A549 (cell line): ENCODE measurements around the gene SEMA3B. TPM values are rescaled to one million over a fixed set of nuclear protein-coding genes. Genes with fewer than 3 reads are reported as not detected.

Source experiments
- ATAC-seq, 2 experiments: fragments of 200-7000 bp in 1 of 2; fragments of >200 bp in 1 of 2; cut with Nextera tagmentation in 1 of 2; cut with Tn5 transposase in 1 of 2; 3 replicates each; pipeline versions ENCODE4 v1.8.0 to v1.9.1; 2018 to 2020; ENCODE audit warnings: mild to moderate bottlenecking in 1 of 2, moderate library complexity in 1 of 2
- CTCF ChIA-PET: fragments of 300-600 bp; sonication (Branson Sonifier 250); formaldehyde crosslinking; extraction: SDS; loops from one replicate; lab custom pipeline; 2021; ENCODE audit warnings: antibody characterized with exemption, inconsistent platforms; lab: Yijun Ruan, JAX
- POLR2A ChIA-PET: fragments of 350-600 bp; formaldehyde crosslinking; extraction: SDS; loops from one replicate; lab custom pipeline; 2021; ENCODE audit warnings: antibody characterized with exemption, inconsistent platforms; lab: Yijun Ruan, JAX
- DNase-seq, 2 experiments: peaks; one replicate each; pipeline versions ENCODE4 v3.0.0 to v3.0.0-alpha.2; 2011 to 2016; ENCODE audit warnings: low read depth in 1 of 2, low spot score in 1 of 2
- FAIRE-seq: peaks from 2 replicates; lab custom pipeline; 2011; peaks lifted over from hg19 to GRCh38; lab: Jason Lieb, UNC
- H3K27ac ChIP-seq, 2 experiments: fragments of >200 bp; sonication (Bioruptor Twin); formaldehyde crosslinking; 3 replicates each; pipeline ENCODE4 v1.5.1; 2016 to 2017
- H3K4me1 ChIP-seq: fragments of >200 bp; sonication (Bioruptor Twin); formaldehyde crosslinking; 3 replicates; pipeline ENCODE4 v1.6.1; 2016
- H3K4me2 ChIP-seq: fragments of >200 bp; sonication (Bioruptor Twin); formaldehyde crosslinking; 3 replicates; pipeline ENCODE4 v1.6.1; 2016
- H3K4me3 ChIP-seq: fragments of >200 bp; sonication (Bioruptor Twin); formaldehyde crosslinking; 3 replicates; pipeline ENCODE4 v1.5.1; 2016
- H3K9me3 ChIP-seq: fragments of >200 bp; sonication (Bioruptor Twin); formaldehyde crosslinking; 3 replicates; pipeline ENCODE4 v1.6.1; 2016
- CBX8 ChIP-seq: fragments of 200-600 bp; sonication (generic); IDR thresholded peaks from 2 replicates; pipeline ENCODE4 v1.6.1; 2016
- ESRRA ChIP-seq: fragments of 150-350 bp; IDR thresholded peaks from 2 replicates; pipeline ENCODE4 v1.6.1; 2014; ENCODE audit warnings: mild to moderate bottlenecking, low read length, borderline replicate concordance
- FOSL2 ChIP-seq, 2 experiments: fragments of 450-650 bp in 1 of 2; fragments of >200 bp in 1 of 2; sonication (Bioruptor Twin) in 1 of 2; formaldehyde crosslinking; IDR thresholded peaks; 2 replicates each; pipeline versions ENCODE4 v1.5.0 to v1.6.1; 2016 to 2020; ENCODE audit warnings: mild to moderate bottlenecking in 1 of 2, moderate library complexity in 1 of 2
- HDAC2 ChIP-seq: fragments of 200-600 bp; sonication (generic); IDR thresholded peaks from 2 replicates; pipeline ENCODE4 v1.6.1; 2016
- HOXB13 ChIP-seq: fragments of 250-450 bp; sonication (Bioruptor Pico); IDR thresholded peaks from 2 replicates; pipeline ENCODE4 v1.5.0; 2020; ENCODE audit warnings: low read depth, mild to moderate bottlenecking, moderate library complexity
- HOXB5 ChIP-seq: fragments of 250-450 bp; sonication (Bioruptor Pico); IDR thresholded peaks from 2 replicates; pipeline ENCODE4 v1.5.0; 2020; ENCODE audit warnings: mild to moderate bottlenecking, moderate library complexity
- JUN ChIP-seq, 2 experiments: fragments of >200 bp; sonication (Bioruptor Twin); formaldehyde crosslinking; IDR thresholded peaks; 2 replicates in 1 of 2; 3 replicates in 1 of 2; pipeline ENCODE4 v1.6.1; 2016 to 2017
- MAFK ChIP-seq: fragments of 450-650 bp; IDR thresholded peaks from 2 replicates; pipeline ENCODE4 v1.6.1; 2014; ENCODE audit not compliant: partially characterized antibody
- POLR2AphosphoS2 ChIP-seq: conservative IDR thresholded peaks from 2 replicates; pipeline ENCODE4 v1.6.1; 2012; ENCODE audit warnings: low read length, improper control_type of control experiment, inconsistent platforms
- RARB ChIP-seq: fragments of 250-450 bp; sonication (Bioruptor Pico); IDR thresholded peaks from 2 replicates; pipeline ENCODE4 v1.8.0; 2021; ENCODE audit warnings: mild to moderate bottlenecking, moderate library complexity
- RNF2 ChIP-seq: fragments of 200-600 bp; sonication (generic); IDR thresholded peaks from 2 replicates; pipeline ENCODE4 v1.6.1; 2016; ENCODE audit warnings: low read depth, mild to moderate bottlenecking, antibody characterized with exemption, moderate library complexity, borderline replicate concordance
- SMC3 ChIP-seq: fragments of >200 bp; sonication (Bioruptor Twin); formaldehyde crosslinking; IDR thresholded peaks from 3 replicates; pipeline ENCODE4 v1.6.1; 2018; ENCODE audit warnings: inconsistent platforms
- SREBF2 ChIP-seq: fragments of 450-650 bp; IDR thresholded peaks from 2 replicates; pipeline ENCODE4 v1.6.1; 2014; ENCODE audit warnings: mild to moderate bottlenecking, moderate library complexity
- TFCP2L1 ChIP-seq: fragments of 250-450 bp; sonication (Bioruptor Pico); IDR thresholded peaks from 2 replicates; pipeline ENCODE4 v1.5.0; 2021; ENCODE audit warnings: mild to moderate bottlenecking
- TP53 ChIP-seq: fragments of 250-450 bp; sonication (Bioruptor Pico); IDR thresholded peaks from 2 replicates; pipeline ENCODE4 v1.5.0; 2021; ENCODE audit warnings: mild to moderate bottlenecking, moderate library complexity
- ZC3H11A ChIP-seq: fragments of 450-650 bp; IDR thresholded peaks from 2 replicates; pipeline ENCODE4 v1.6.1; 2014; ENCODE audit warnings: antibody characterized with exemption, mild to moderate bottlenecking
- ZFP36 ChIP-seq: fragments of 450-650 bp; IDR thresholded peaks from 2 replicates; pipeline ENCODE4 v1.6.1; 2014; ENCODE audit warnings: borderline replicate concordance; ENCODE audit not compliant: partially characterized antibody
- WGBS: methylation state at CpG from one replicate; pipeline ENCODE4 v1.1.6; 2017; ENCODE audit errors: missing lambda C conversion rate; 5-methylcytosine and 5-hydroxymethylcytosine counted together
- polyA plus RNA-seq, 4 experiments: library from polyadenylated mRNA; depleted of rRNA in 3 of 4; stranded (reverse); fragments of >200 nt; fragmentation: RNase III in 1 of 4; extraction: RNeasy Plus Mini Kit Qiagen cat#74134 plus additional on column Dnase treatment in 1 of 4; gene quantifications; 2 replicates in 3 of 4; 3 replicates in 1 of 4; pipeline ENCODE4 v1.2.3, GENCODE V29; 2011 to 2017
- TF ChIP-seq, protein P1 (sequence below): fragments of 450-650 bp; IDR thresholded peaks from 2 replicates; pipeline ENCODE4 v1.6.1; 2014; ENCODE audit warnings: antibody characterized with exemption
- TF ChIP-seq, protein P2 (sequence below): fragments of 250-450 bp; sonication (Bioruptor Pico); IDR thresholded peaks from 2 replicates; pipeline ENCODE4 v1.5.0; 2020; ENCODE audit warnings: low read depth, mild to moderate bottlenecking, moderate library complexity
- TF ChIP-seq, protein P3 (sequence below): fragments of 250-450 bp; sonication (Bioruptor Pico); IDR thresholded peaks from 2 replicates; pipeline ENCODE4 v1.5.0; 2021; ENCODE audit warnings: mild to moderate bottlenecking, moderate library complexity, borderline replicate concordance
- TF ChIP-seq, protein P4 (sequence below): fragments of 200-600 bp; sonication (generic); IDR thresholded peaks from 2 replicates; pipeline ENCODE4 v1.6.1; 2016; ENCODE audit warnings: antibody characterized with exemption, mild to moderate bottlenecking, moderate library complexity

SEMA3B gene
- polyA plus RNA-seq, 2 of the 4 experiments (the other 2 are of a cell fraction): 6.5 to 7.4 TPM

DNA sequence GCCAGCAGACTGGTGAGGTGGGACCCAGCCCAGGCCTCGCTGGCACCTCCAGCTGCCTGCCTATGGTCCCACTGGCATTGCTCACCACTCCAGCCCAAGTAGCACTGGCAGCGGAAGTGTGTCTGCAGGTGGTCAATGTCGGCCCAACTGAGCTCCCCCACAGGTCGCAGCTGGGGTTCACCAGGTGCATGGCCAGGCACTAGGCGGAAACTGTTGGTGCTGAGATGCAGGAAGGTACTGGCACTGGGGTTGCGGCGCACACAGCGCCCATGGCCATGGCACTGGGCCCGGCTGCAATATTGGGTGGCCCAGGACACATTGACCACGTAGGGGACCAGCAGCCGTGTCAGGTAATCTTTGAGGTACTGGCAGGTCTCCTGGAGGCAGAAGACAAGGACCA, 49.2 kb downstream of the SEMA3B start:
- Histone ChIP-seq H3K4me1 (peaks cover 31% of the 10 kb centered on the region), H3K4me3 (no peak overlapping the region)
- POLR2A ChIA-PET: no interaction called here
- no peak for FAIRE-seq
- TF ChIP-seq RARB (no peak), ZC3H11A (no peak), CBX8 (no peak), HOXB13 (CRISPR knock-in tag) (no peak), HDAC2 (no peak), ZFP36 (no peak), RNF2 (no peak), JUN (IDR thresholded peaks at IDR 0.05) (no peak), SREBF2 (no peak), ESRRA (no peak), HOXB5 (CRISPR knock-in tag) (no peak)
- TF ChIP-seq, protein P1, sequence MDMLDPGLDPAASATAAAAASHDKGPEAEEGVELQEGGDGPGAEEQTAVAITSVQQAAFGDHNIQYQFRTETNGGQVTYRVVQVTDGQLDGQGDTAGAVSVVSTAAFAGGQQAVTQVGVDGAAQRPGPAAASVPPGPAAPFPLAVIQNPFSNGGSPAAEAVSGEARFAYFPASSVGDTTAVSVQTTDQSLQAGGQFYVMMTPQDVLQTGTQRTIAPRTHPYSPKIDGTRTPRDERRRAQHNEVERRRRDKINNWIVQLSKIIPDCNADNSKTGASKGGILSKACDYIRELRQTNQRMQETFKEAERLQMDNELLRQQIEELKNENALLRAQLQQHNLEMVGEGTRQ: no peak
- TF ChIP-seq, protein P2, sequence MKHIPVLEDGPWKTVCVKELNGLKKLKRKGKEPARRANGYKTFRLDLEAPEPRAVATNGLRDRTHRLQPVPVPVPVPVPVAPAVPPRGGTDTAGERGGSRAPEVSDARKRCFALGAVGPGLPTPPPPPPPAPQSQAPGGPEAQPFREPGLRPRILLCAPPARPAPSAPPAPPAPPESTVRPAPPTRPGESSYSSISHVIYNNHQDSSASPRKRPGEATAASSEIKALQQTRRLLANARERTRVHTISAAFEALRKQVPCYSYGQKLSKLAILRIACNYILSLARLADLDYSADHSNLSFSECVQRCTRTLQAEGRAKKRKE (CRISPR knock-in tag): no peak
- TF ChIP-seq, protein P3, sequence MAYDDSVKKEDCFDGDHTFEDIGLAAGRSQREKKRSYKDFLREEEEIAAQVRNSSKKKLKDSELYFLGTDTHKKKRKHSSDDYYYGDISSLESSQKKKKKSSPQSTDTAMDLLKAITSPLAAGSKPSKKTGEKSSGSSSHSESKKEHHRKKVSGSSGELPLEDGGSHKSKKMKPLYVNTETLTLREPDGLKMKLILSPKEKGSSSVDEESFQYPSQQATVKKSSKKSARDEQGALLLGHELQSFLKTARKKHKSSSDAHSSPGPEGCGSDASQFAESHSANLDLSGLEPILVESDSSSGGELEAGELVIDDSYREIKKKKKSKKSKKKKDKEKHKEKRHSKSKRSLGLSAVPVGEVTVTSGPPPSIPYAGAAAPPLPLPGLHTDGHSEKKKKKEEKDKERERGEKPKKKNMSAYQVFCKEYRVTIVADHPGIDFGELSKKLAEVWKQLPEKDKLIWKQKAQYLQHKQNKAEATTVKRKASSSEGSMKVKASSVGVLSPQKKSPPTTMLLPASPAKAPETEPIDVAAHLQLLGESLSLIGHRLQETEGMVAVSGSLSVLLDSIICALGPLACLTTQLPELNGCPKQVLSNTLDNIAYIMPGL (CRISPR knock-in tag): no peak
- TF ChIP-seq, all 56 proteins: peak for 0
- ATAC-seq: no peak
- no peak for DNase-seq
- 89% methylated on average over 5 of the region's 11 CpGs for WGBS
- H3K27ac ChIP-seq: no peak overlapping the region; a peak in 1 of 6 replicates
- H3K9me3 ChIP-seq: no peaks in the 10 kb centered on the region
- no peak overlapping the region; the same call in 2 of the 3 replicates for H3K4me2 ChIP-seq
- CTCF ChIA-PET: interaction anchor here (0.8 to 5.0 kb wide), 5 partner anchors 10 to 92 kb away, joined by 3 to 21 read pairs (median 5); partner anchors contain the start of genes HYAL3, IFRD2, NAA80 and TUSC2

DNA sequence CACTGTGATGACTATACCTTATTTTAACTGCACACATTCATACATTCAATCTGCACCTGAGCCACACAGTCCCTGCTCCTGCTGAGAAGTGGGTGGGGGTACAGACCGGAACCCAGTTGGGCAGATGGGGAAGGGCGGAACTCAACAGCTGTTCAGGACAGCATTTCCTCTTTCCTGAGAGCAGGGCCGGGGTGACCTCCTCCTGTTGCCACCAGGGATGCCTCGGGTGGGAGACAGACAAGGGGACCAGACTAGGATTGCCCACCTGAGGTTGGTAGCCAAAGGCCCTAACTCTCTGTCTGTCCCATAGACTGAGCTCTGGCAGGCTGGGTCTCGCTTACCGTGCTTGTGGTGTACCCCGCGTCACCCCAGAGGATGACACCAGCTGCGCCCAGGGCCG, 49.7 kb downstream of the SEMA3B start:
- CTCF ChIA-PET: interaction anchor here (0.8 to 5.0 kb wide), 5 partner anchors 9 to 92 kb away, joined by 3 to 21 read pairs (median 5); partner anchors contain the start of genes HYAL3, IFRD2, NAA80 and TUSC2
- WGBS: 97% methylated on average over 7 of the region's 10 CpGs
- Histone ChIP-seq H3K27ac (no peak overlapping the region), H3K9me3 (no peaks in the 10 kb centered on the region), H3K4me3 (no peak overlapping the region), H3K4me2 (no peak overlapping the region), H3K4me1 (peaks cover 31% of the 10 kb centered on the region)
- FAIRE-seq (no peak), DNase-seq (no peak), ATAC-seq (no peak)
- POLR2A ChIA-PET: no interaction called here
- TF ChIP-seq ZFP36 (no peak), POLR2AphosphoS2 (no peak), TP53 (CRISPR knock-in tag) (no peak), SMC3 (no peak), MAFK (no peak), CBX8 (no peak), TFCP2L1 (CRISPR knock-in tag) (no peak), FOSL2 (IDR thresholded peaks at IDR 0.05) (no peak), FOSL2 (CRISPR knock-in tag; IDR thresholded peaks at IDR 0.05) (no peak)
- TF ChIP-seq, protein P1: no peak
- TF ChIP-seq, protein P4, sequence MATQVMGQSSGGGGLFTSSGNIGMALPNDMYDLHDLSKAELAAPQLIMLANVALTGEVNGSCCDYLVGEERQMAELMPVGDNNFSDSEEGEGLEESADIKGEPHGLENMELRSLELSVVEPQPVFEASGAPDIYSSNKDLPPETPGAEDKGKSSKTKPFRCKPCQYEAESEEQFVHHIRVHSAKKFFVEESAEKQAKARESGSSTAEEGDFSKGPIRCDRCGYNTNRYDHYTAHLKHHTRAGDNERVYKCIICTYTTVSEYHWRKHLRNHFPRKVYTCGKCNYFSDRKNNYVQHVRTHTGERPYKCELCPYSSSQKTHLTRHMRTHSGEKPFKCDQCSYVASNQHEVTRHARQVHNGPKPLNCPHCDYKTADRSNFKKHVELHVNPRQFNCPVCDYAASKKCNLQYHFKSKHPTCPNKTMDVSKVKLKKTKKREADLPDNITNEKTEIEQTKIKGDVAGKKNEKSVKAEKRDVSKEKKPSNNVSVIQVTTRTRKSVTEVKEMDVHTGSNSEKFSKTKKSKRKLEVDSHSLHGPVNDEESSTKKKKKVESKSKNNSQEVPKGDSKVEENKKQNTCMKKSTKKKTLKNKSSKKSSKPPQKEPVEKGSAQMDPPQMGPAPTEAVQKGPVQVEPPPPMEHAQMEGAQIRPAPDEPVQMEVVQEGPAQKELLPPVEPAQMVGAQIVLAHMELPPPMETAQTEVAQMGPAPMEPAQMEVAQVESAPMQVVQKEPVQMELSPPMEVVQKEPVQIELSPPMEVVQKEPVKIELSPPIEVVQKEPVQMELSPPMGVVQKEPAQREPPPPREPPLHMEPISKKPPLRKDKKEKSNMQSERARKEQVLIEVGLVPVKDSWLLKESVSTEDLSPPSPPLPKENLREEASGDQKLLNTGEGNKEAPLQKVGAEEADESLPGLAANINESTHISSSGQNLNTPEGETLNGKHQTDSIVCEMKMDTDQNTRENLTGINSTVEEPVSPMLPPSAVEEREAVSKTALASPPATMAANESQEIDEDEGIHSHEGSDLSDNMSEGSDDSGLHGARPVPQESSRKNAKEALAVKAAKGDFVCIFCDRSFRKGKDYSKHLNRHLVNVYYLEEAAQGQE: no peak
- TF ChIP-seq, protein P3 (CRISPR knock-in tag): no peak
